Thyroid gland (tissue), 4 donors: ENCODE results near the gene ACBD6.

Experiments used
- POLR2A ChIP-seq, 2 donors: fragments of 450-650 bp; IDR thresholded peaks; one replicate each; pipeline ENCODE4 v1.6.1; 2017; ENCODE audit warnings: antibody characterized with exemption in 2 of 2, mild to moderate bottlenecking in 2 of 2, moderate library complexity in 1 of 2
- TF ChIP-seq, protein P1 (sequence below), 6 experiments: fragments of 200-600 bp in 3 of 6; fragments of 450-650 bp in 3 of 6; sonication (generic) in 3 of 6; IDR thresholded peaks; one replicate each; pipeline ENCODE4 v1.5.1; 2016 to 2019; ENCODE audit warnings: antibody characterized with exemption in 6 of 6, mild to moderate bottlenecking in 2 of 6, inconsistent platforms in 1 of 6, moderate library complexity in 1 of 6

DNA sequence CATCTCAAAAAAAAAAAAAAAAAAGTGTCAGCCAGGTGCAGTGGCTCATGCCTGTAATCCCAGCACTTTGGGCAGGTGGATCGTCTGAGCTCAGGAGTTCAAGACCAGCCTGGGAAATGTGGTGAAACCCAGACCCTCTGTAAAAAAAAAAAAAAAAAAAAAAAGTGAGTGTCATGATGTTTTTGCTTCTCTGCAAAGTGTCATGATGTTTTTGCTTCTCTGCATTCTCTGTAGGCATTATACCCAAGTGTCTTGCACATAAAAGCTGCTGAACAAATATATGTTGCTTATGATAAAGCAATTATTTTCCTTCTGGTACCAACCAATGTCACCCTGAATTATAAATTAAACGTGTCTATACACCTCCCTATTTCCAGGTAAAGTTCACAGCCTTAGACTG is 1.7 kb downstream of the ACBD6 start:
- TF ChIP-seq, protein P1, sequence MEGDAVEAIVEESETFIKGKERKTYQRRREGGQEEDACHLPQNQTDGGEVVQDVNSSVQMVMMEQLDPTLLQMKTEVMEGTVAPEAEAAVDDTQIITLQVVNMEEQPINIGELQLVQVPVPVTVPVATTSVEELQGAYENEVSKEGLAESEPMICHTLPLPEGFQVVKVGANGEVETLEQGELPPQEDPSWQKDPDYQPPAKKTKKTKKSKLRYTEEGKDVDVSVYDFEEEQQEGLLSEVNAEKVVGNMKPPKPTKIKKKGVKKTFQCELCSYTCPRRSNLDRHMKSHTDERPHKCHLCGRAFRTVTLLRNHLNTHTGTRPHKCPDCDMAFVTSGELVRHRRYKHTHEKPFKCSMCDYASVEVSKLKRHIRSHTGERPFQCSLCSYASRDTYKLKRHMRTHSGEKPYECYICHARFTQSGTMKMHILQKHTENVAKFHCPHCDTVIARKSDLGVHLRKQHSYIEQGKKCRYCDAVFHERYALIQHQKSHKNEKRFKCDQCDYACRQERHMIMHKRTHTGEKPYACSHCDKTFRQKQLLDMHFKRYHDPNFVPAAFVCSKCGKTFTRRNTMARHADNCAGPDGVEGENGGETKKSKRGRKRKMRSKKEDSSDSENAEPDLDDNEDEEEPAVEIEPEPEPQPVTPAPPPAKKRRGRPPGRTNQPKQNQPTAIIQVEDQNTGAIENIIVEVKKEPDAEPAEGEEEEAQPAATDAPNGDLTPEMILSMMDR (IDR thresholded peaks at IDR 0.05): no peak
- no peak for TF ChIP-seq POLR2A (IDR thresholded peaks at IDR 0.05)
